Effector CD8-positive, alpha-beta T cell (primary cell): ENCODE results near the gene CDK11A.
A peak's percentile ranks its signal among the peaks of the same experiment; 100 is the strongest.
"Not testable (repeated sequence)": the region's sequence is repeated elsewhere in the genome, so short reads cannot be mapped to it uniquely, and the experiment has no call there.

Experiments used
- DNase-seq: peaks from one replicate; lab custom pipeline; 2025; lab: John Stamatoyannopoulos, UW

CDK11A gene

GRCh38 chr1:1662392-1662791, 61.8 kb downstream of the CDK11A start:
- DNase-seq: not testable (repeated sequence)

GRCh38 chr1:1658583-1659549, 65.3 kb downstream of the CDK11A start, which contains the start of gene CDK11B:
Gene CDK11B, minus strand, starts transcription at chr1:1659004. Its CDS starts 1,519 bp downstream, at chr1:1657485.
- peak; percentile 93 for DNase-seq
